GM13977 (cell line): ENCODE results near the gene C6orf58.
"Not testable (repeated sequence)": the region's sequence is repeated elsewhere in the genome, so short reads cannot be mapped to it uniquely, and the experiment has no call there.

Experiments
- DNase-seq: peaks from one replicate; pipeline ENCODE4 v3.0.0; 2012; ENCODE audit warnings: low spot score
- in situ Hi-C: fragments of 300-500 bp; cut with MboI; formaldehyde crosslinking; loops from one replicate; pipeline ENCODE4 v1.12.0; 2022; ENCODE audit warnings: low sequenced_read_pairs, low pct_unique_long_range_greater_than_20kb, mixed read lengths, inconsistent platforms; ENCODE audit not compliant: unreplicated experiment
- TF ChIP-seq, protein P1 (sequence below): IDR thresholded peaks from 2 replicates; pipeline ENCODE4 v1.5.1; 2012; ENCODE audit warnings: mild to moderate bottlenecking, control low read depth; ENCODE audit not compliant: insufficient read depth; ENCODE audit errors: extremely low read depth, missing control alignments

C6orf58 gene

DNA sequence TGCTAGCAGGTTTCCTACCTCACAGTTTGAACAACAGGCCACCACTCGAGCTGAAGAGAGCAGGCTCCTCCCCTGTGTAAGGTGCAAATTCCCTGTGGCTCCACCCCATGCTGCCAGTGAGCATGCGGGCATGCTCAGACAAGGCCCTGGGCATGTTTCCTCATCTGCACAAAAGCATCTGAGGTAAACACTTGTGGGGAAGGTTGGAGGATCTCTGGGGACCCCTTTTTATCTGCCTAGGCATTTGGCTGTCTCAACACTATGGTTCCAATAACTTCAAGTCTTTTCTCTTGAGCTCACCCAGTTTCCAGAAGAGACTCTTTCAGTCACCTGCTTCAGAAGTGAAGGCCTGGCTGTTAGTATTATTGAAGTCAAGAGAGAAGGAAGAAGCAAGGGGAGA is 9.4 kb downstream of the C6orf58 start:
- TF ChIP-seq, protein P1, sequence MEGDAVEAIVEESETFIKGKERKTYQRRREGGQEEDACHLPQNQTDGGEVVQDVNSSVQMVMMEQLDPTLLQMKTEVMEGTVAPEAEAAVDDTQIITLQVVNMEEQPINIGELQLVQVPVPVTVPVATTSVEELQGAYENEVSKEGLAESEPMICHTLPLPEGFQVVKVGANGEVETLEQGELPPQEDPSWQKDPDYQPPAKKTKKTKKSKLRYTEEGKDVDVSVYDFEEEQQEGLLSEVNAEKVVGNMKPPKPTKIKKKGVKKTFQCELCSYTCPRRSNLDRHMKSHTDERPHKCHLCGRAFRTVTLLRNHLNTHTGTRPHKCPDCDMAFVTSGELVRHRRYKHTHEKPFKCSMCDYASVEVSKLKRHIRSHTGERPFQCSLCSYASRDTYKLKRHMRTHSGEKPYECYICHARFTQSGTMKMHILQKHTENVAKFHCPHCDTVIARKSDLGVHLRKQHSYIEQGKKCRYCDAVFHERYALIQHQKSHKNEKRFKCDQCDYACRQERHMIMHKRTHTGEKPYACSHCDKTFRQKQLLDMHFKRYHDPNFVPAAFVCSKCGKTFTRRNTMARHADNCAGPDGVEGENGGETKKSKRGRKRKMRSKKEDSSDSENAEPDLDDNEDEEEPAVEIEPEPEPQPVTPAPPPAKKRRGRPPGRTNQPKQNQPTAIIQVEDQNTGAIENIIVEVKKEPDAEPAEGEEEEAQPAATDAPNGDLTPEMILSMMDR = no peak
- no peak for DNase-seq
- in situ Hi-C loops = no loop called here

DNA sequence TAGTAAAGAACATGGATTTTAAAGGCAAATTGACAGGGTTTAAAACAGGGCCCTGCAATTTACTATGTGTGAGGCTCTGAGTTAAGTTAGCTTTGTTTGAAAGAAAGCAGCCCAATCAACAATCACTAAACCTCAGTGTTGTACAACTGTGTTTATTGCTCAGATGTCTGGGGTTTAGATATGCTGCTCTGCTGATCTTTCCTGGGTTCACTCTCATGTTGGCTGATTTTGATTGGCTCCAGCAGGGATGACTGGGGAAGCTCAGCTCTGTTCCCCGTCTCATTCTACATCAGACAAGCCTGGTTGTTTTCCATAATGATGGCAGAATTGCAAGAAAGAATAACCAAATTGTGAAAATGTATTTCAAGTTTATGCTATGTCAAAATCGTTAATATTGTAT is 10.9 kb downstream of the C6orf58 start:
- DNase-seq = no peak
- in situ Hi-C loops = no loop called here
- TF ChIP-seq, protein P1 = no peak

DNA sequence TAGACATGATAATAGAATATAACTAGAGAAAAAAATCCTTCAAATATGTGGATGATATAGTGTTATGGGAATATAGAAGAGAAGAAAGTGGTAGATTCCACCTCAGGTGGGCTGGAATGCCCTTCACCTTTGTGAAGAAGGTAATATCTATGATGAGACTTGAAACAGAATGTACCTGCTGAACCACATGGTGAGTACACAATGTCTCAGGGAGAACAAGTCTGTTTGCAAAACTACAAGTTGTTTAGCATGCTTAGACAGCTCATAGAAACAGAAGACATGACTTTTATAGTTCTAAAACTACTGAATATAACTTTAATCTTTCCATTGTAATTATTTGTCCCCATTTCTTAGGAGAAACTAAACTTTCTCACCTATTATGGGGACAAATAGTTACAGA is 12.2 kb downstream of the C6orf58 start:
- DNase-seq = no peak
- in situ Hi-C loops = no loop called here
- TF ChIP-seq, protein P1 = no peak

DNA sequence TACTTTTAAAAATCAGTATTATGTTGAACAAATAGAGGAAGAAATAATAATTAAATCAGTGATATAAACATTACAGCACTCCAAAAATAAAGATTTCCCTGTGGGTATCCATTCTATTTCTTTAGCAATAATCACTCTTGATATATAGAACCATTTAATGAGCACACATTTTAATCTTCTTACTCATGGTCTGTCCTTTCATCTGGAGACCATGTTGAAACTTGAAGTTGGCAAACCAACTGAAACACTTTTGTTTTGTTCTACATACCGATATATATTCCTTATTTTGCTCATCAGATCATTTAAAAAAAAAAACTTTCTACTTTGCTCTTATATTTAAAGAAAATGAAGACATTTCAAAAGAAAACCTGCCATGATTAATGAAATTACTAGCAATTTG is 13.4 kb downstream of the C6orf58 start:
- TF ChIP-seq, protein P1 = no peak
- in situ Hi-C loops = no loop called here
- DNase-seq = no peak

DNA sequence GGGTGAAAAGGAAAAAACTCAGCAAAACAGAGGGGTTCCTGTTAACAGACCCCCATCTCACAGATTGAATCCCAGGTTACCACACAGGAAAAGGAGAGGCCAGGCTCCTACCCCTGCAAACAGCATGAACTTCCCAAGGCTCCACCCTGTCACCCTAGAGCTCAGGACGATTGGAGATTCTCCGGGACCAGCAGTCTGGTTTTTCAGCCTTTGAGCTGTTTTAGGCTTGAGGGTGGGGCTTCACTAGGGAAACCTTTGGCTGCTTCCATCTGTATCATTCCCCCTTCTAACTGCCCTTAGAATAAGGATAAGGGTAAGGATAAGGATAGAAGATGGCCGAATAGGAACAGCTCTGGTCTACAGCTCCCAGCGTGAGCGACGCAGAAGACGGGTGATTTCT is 16.0 kb downstream of the C6orf58 start:
- TF ChIP-seq, protein P1 = no peak
- no peak for DNase-seq
- in situ Hi-C loops = no loop called here

- DNase-seq, in situ Hi-C loops: not testable (repeated sequence)
Measured at GRCh38 chr6:127593456-127593855, 16.5 kb downstream of the C6orf58 start.

DNA sequence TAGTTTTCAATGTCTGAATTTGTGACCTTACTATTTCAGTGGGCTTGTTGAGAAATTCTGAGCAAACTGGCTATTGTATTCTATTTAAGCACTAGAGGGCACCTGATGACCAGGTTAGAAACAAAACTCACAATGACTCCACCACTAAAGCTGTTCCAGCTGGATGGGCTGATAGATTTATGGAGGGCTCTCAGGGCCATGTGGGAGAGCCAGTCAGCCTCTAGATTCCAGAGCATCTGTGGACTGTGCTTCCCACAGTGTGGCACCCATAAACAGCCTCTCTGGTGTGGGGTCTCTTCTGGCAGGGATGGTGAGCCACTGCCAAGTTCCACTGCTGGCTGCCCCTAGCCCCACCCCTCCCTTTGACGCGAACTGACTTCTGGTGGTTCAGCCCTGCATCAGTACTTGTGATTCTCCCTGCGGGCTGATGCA is 29.2 kb downstream of the C6orf58 start:
- DNase-seq = peak; percentile 10

More for the DNA sequence above, 29.2 kb downstream of the C6orf58 start:
- in situ Hi-C loops = no loop called here
- TF ChIP-seq, protein P1 = peak; percentile 11
